Large intestine (tissue), 3 donors: Measurements from ENCODE around the gene PAK4. TPM values are rescaled to one million over a fixed set of nuclear protein-coding genes. Genes with fewer than 3 reads are reported as not detected.
"Not testable (repeated sequence)": the region's sequence is repeated elsewhere in the genome, so short reads cannot be mapped to it uniquely, and the experiment has no call there.

Experiments
- DNase-seq, 2 donors: peaks; one replicate each; pipeline versions ENCODE4 v3.0.0 to v3.0.0-alpha.2; 2013
- H3K27ac ChIP-seq: one replicate; pipeline ENCODE4 v1.5.1; 2013; ENCODE audit warnings: low read length
- H3K27me3 ChIP-seq: 2 replicates; pipeline ENCODE4 v1.6.1; 2013; ENCODE audit warnings: low read length; ENCODE audit not compliant: control insufficient read depth, insufficient read depth
- H3K36me3 ChIP-seq: 2 replicates; pipeline ENCODE4 v1.6.1; 2013; ENCODE audit warnings: low read length; ENCODE audit not compliant: control insufficient read depth, insufficient read depth
- H3K4me1 ChIP-seq: one replicate; pipeline ENCODE4 v1.6.1; 2013; ENCODE audit warnings: low read length; ENCODE audit not compliant: control insufficient read depth, insufficient read depth
- H3K4me3 ChIP-seq: one replicate; pipeline ENCODE4 v1.5.1; 2013; ENCODE audit warnings: low read length
- H3K9me3 ChIP-seq: one replicate; pipeline ENCODE4 v1.6.1; 2013; ENCODE audit warnings: mild to moderate bottlenecking, low read depth, low read length, moderate library complexity; ENCODE audit not compliant: control insufficient read depth
- WGBS: methylation state at CpG from one replicate; pipeline ENCODE4 v1.1.5; 2013; ENCODE audit warnings: low lambda C conversion rate; ENCODE audit not compliant: insufficient coverage; 5-methylcytosine and 5-hydroxymethylcytosine counted together
- polyA plus RNA-seq: library from polyadenylated mRNA; unstranded; fragments of 120-200 nt; gene quantifications from one replicate; pipeline ENCODE4 v1.2.1, GENCODE V29; 2013

PAK4 gene
- polyA plus RNA-seq, 1 donor = 59.6 TPM

DNA sequence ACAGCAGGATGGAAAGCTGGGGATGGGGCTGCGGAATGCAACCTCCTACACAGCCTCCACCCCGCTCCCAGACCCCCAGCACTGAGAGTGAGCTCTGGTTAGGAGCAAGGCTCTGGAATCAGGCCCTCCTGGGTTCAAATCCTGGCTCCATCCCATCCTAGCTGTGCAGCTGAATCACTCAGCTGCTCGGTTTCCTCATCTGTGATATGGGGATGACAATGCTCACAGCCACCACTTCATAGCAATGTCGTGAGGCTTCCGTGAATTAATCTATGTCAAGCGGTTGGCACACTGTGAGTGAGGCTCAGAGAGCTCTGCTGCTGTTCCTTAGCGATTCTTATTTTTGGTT lies 40.9 kb upstream of the PAK4 start:
- Histone ChIP-seq H3K4me1 (peaks cover 14% of the 10 kb centered on the region), H3K27me3 (peaks cover 31% of the 10 kb centered on the region), H3K9me3 (no peaks in the 10 kb centered on the region), H3K27ac (no peak overlapping the region), H3K4me3 (peak overlapping the region; percentile 48), H3K36me3 (no peaks in the 10 kb centered on the region)
- 53% methylated on average over 3 of the region's 7 CpGs for WGBS
- no peak for DNase-seq

DNA sequence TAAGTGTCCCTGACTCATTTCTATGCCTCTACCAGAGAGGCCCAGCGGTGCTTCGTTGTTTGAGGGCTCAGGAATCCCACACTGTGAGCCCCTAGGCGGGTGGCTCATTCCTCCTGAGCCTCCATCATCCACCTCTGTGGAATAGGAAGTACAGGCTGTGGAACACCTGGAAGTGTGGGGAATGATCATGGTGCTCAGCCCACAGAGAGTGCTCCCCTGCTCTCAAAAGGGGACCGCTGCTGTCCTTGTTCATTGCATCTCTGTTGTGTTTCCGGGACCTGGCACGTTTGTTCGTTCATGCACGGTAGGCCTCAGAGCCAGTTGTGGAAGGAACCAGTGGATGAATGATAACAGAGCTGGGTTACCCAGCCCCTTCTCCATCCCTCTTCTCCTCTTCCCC lies 40.2 kb upstream of the PAK4 start:
- H3K27ac ChIP-seq = no peak overlapping the region
- no peaks in the 10 kb centered on the region for H3K9me3 ChIP-seq
- peaks cover 14% of the 10 kb centered on the region for H3K4me1 ChIP-seq
- H3K36me3 ChIP-seq = no peaks in the 10 kb centered on the region
- no peak overlapping the region for H3K4me3 ChIP-seq
- DNase-seq = peak in 1 of 2 donors; percentile 24
- H3K27me3 ChIP-seq = peaks cover 31% of the 10 kb centered on the region
- no CpG with 5 or more reads among the region's 8 CpGs for WGBS

DNA sequence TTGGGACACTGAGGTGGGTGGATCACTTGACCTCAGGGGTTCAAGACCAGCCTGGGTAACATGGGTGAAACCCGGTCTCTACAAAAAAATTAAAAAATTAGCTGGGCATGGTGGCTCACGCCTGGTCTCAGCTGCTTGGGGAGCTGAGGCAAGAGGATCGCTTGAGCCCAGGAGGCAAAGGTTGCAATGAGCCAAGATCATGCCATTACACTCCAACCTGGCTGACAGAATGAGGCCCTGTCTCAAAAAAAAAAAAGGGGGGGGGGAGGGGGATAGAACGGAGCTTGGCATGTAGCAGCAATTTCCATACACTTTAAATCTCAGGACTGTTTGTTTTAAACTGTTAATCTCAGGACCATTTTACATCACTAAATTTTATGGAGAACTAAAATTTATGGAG lies 39.2 kb upstream of the PAK4 start:
- no CpG with 5 or more reads among the region's 4 CpGs for WGBS
- no peaks in the 10 kb centered on the region for H3K9me3 ChIP-seq
- H3K36me3 ChIP-seq = no peaks in the 10 kb centered on the region
- peaks cover 14% of the 10 kb centered on the region for H3K4me1 ChIP-seq
- peak; percentile 44 to 60 for DNase-seq
- no peak overlapping the region for H3K27ac ChIP-seq
- H3K27me3 ChIP-seq = peaks cover 31% of the 10 kb centered on the region
- H3K4me3 ChIP-seq = no peak overlapping the region

DNA sequence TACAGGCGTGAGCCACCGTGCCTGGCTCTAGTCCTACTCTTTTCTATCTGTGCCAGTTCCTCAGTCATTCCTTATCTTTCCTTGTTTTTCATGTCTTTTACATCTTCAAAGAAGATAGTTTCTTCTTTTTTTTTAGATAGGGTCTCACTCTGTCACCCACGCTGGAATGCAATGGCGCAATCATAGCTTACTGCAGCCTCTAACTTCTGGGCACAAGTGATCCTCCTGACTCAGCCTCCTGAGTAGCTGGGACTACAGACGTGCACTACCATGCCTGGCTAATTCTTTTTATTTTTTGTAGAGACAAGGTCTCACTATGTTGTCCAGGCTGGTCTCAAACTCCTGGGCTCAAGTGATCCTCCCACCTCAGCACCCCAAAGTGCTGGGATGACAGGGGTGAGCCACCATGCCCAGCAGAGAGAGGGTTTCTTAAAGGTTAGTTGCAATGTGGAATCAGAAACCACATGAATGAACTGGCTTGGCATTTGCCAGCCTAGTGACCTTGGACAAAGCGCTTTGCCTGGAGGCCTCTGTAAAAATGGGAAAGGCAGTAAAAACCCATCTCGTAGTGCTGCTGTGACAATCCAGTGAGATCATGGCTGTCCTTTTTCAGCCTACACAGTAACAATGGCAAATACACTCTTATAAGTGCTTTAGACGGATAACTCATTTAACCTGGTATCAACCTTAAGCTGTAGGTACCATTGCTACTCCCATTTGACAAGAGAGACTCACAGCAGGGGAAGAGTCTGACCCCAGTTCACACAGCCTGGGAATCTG lies 37.5 kb upstream of the PAK4 start:
- 89% methylated on average over 4 of the region's 8 CpGs for WGBS
- Histone ChIP-seq H3K4me1 (peaks cover 14% of the 10 kb centered on the region), H3K27ac (no peak overlapping the region), H3K9me3 (no peaks in the 10 kb centered on the region), H3K36me3 (no peaks in the 10 kb centered on the region), H3K4me3 (no peak overlapping the region), H3K27me3 (peaks cover 22% of the 10 kb centered on the region)
- no peak for DNase-seq

DNA sequence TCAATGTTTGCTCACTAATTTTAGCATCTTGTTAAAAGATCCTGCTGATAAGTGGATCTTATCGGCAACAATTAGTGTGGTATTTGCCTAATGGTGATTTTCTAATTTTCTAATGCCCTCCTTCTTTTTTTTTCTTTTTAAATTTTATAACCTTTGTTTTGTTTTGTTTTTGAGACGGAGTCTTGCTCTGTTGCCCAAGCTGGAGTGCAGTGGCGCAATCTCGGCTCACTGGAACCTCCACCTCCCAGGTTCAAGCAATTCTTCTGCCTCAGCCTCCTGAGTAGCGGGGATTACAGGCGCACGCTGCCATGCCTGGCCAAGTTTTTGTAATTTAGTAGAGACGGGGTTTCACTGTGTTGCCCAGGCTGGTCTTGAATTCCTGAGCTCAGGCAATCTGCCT lies 35.6 kb upstream of the PAK4 start:
- WGBS = 38% methylated on average over 2 of the region's 8 CpGs
- not testable (repeated sequence) for H3K4me3 ChIP-seq, H3K36me3 ChIP-seq, H3K27me3 ChIP-seq, DNase-seq, H3K9me3 ChIP-seq, H3K27ac ChIP-seq
- peaks cover 15% of the 10 kb centered on the region for H3K4me1 ChIP-seq

DNA sequence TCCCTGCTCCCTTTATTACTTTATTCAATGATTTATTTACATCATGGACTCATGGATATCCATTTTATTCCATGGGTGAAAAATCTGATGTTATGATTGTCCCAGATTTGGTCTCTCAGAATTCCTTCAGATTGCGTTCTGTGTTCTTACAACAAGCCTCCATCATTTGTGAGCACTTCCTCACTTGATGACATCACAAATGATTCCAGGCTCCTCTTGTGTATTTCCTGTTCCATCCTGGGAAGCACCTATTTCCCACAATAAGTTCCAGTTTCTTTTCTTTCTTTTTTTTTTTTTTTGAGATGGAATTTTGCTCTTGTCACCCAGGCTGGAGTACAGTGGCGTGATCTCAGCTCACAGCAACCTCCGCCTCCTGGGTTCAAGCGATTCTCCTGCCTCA lies 34.7 kb upstream of the PAK4 start:
- Histone ChIP-seq H3K9me3 (no peaks in the 10 kb centered on the region), H3K27ac (no peak overlapping the region), H3K4me3 (no peak overlapping the region), H3K27me3 (no peaks in the 10 kb centered on the region), H3K4me1 (peaks cover 22% of the 10 kb centered on the region), H3K36me3 (no peaks in the 10 kb centered on the region)
- WGBS = 80% methylated on average over 1 of the region's 4 CpGs
- no peak for DNase-seq

DNA sequence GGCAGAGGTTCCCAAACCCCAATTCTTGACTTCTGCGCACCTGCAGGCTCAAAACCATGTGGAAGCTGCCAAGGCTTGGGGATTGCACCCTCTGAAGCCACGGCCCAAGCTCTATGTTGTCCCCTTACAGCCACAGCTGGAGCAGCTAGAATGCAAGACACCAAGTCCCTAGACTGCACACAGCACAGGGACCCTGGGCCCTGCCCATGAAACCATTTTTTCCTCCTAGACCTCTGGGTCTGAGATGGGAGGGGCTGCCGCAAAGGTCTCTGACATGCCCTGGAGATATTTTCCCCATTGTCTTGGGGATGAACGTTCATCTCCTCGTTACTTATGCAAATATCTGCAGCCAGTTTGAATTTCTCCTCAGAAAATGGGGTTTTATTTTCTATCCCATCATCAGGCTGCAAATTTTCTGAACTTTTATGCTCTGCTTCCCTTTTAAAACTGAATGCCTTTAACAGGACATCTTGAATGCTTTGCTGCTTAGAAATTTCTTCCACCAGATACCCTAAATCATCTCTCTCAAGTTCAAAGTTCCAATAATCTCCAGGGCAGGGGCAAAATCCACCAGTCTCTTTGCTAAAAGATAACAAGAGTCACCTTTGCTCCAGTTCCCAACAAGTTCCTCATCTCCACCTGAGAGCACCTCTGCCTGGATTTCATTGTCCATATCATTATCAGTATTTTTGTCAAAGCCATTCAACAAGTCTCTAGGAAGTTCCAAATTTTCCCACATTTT lies 29.6 kb upstream of the PAK4 start:
- Histone ChIP-seq H3K27ac (peak overlapping the region; percentile 77), H3K4me1 (peaks cover 26% of the 10 kb centered on the region)
- WGBS = no CpG with 5 or more reads among the region's 5 CpGs
- DNase-seq = peak; percentile 44 to 73
- H3K9me3 ChIP-seq, H3K4me3 ChIP-seq, H3K36me3 ChIP-seq, H3K27me3 ChIP-seq: not testable (repeated sequence)

DNA sequence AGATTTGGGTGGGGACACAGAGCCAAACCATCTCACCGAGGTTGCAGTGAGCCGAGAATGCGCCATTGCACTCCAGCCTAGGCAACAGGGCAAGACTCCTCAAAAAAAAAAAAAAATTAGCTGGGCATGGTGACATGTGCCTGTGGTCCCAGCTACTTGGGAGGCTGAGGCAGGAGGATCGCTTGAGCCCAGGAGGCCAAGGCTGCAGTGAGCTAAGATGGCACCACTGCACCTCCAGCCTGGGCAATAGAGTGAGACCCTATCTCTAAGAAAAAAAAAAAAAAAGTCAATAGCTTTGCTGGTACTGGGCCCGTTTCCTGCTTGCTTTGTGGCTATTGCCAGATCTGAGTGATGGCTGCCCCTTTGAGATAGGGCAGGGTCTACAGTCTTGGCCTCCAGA lies 28.3 kb upstream of the PAK4 start:
- H3K27ac ChIP-seq = no peak overlapping the region
- H3K4me3 ChIP-seq = no peak overlapping the region
- no CpG with 5 or more reads among the region's 5 CpGs for WGBS
- no peaks in the 10 kb centered on the region for H3K9me3 ChIP-seq
- H3K4me1 ChIP-seq = peaks cover 26% of the 10 kb centered on the region
- peaks cover 6% of the 10 kb centered on the region for H3K27me3 ChIP-seq
- no peaks in the 10 kb centered on the region for H3K36me3 ChIP-seq
- DNase-seq = no peak

DNA sequence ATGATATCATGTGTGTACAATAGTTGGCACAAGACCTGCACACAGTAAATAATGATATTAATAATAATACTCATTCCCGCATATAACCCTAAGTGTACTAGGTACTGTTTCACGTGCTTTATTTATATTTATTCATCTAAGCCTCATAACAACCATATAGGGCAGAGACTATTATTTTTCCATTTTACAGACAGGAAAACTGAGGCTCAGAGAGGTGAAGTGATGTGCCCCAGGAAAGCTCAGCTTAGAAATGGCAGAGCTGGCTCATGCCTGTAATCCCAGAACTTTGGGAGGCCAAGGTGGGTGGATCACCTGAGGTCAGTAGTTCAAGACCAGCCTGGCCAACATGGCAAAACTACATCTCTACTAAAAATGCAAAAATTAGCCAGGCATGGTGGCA lies 27.9 kb upstream of the PAK4 start:
- no peak overlapping the region for H3K27ac ChIP-seq
- H3K4me1 ChIP-seq = peaks cover 26% of the 10 kb centered on the region
- WGBS = 90% methylated on average over 2 of the region's 2 CpGs
- H3K27me3 ChIP-seq = peaks cover 6% of the 10 kb centered on the region
- DNase-seq = no peak
- H3K9me3 ChIP-seq = no peaks in the 10 kb centered on the region
- H3K36me3 ChIP-seq = no peaks in the 10 kb centered on the region
- H3K4me3 ChIP-seq = no peak overlapping the region

DNA sequence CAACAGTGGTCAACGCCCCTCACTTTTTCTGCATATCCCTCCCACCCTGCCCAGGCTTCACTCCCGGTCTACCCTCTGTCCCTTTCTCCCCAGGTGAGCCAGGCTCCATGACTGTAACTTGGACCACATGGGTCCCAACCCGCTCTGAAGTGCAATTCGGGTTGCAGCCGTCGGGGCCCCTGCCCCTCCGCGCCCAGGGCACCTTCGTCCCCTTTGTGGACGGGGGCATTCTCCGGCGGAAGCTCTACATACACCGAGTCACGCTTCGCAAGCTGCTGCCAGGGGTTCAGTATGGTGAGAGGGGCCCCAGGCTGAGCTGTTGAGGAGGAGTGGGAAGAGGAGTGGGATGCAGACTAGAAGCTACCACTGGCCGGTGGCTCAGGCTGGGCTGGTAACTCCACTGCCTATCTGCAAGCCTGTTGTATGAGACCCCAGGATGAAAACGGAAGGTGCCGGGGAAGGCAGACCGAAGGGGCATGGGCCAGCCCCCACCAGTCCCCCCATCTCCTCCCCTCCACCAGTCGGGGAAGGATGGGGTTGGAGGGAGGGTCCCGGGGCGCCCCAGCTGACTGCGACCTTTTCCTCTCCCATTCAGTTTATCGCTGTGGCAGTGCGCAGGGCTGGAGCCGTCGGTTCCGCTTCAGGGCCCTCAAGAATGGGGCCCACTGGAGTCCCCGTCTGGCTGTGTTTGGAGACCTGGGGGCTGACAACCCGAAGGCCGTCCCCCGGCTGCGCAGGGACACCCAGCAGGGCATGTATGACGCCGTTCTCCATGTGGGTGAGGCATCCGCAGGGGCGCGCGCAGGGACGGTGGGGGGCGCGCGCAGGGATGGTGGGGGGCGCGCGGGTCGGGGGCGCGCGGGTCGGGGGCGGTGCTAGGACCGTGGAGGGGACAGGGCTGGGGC lies 27.0 kb upstream of the PAK4 start:
- no peaks in the 10 kb centered on the region for H3K9me3 ChIP-seq
- peaks cover 26% of the 10 kb centered on the region for H3K4me1 ChIP-seq
- peaks cover 6% of the 10 kb centered on the region for H3K27me3 ChIP-seq
- no peak overlapping the region for H3K27ac ChIP-seq
- H3K36me3 ChIP-seq = no peaks in the 10 kb centered on the region
- WGBS = no CpG with 5 or more reads among the region's 53 CpGs
- DNase-seq = no peak
- H3K4me3 ChIP-seq = peak overlapping the region; percentile 13
